Sigmoid colon (tissue), 4 donors: ENCODE data around the gene PEPD.

ENCODE experiments used
- CTCF ChIP-seq, 4 experiments: fragments of 450-650 bp in 3 of 4; fragments of 200-600 bp in 1 of 4; IDR thresholded peaks; one replicate each; pipeline ENCODE4 v1.5.1; 2016 to 2019; ENCODE audit warnings: antibody characterized with exemption in 4 of 4, mild to moderate bottlenecking in 3 of 4, moderate library complexity in 2 of 4
- POLR2A ChIP-seq, 2 donors: fragments of 450-650 bp; IDR thresholded peaks; one replicate each; pipeline ENCODE4 v1.6.1; 2016; ENCODE audit warnings: antibody characterized with exemption in 2 of 2, mild to moderate bottlenecking in 2 of 2, moderate library complexity in 2 of 2
- POLR2AphosphoS5 ChIP-seq, 4 donors: sonication (generic); formaldehyde crosslinking; IDR thresholded peaks; one replicate each; pipeline ENCODE4 v1.6.1; 2017; ENCODE audit warnings: antibody characterized with exemption in 4 of 4

GRCh38 chr19:33376423-33376822 lies 145.2 kb downstream of the PEPD start:
- TF ChIP-seq CTCF (IDR thresholded peaks at IDR 0.05): no peak
- TF ChIP-seq POLR2AphosphoS5 (IDR thresholded peaks at IDR 0.05): peak in 1 of 4 donors; percentile 41
- no peak for TF ChIP-seq POLR2A (IDR thresholded peaks at IDR 0.05)
